HepG2 (cell line): ENCODE measurements around the gene PPP4R3A. TPM values are rescaled to one million over a fixed set of nuclear protein-coding genes. Genes with fewer than 3 reads are reported as not detected.

Source experiments
- ATAC-seq: fragments of 200-7000 bp; cut with Tn5 transposase; 3 replicates; pipeline ENCODE4 v1.9.1; 2020; ENCODE audit warnings: mild to moderate bottlenecking, moderate library complexity
- BruUV-seq: library from RNA; stranded (reverse); fragments of 400-500 nt; replicated peaks from 2 replicates; lab custom pipeline; 2021; lab: Mats Ljungman, UMichigan
- CTCF ChIA-PET: fragments of 300-600 bp; formaldehyde crosslinking; extraction: SDS; loops from one replicate; lab custom pipeline; 2021; ENCODE audit warnings: low total read pairs, inconsistent platforms, low intra/inter-chr PET ratio; lab: Yijun Ruan, JAX
- POLR2A ChIA-PET: fragments of 350-600 bp; sonication (Branson Sonifier 250); formaldehyde crosslinking; loops from one replicate; lab custom pipeline; 2020; ENCODE audit warnings: antibody characterized with exemption, inconsistent platforms; lab: Yijun Ruan, JAX
- DNase-seq: peaks from one replicate; pipeline ENCODE4 v3.0.0-alpha.2; 2015; ENCODE audit warnings: low spot score
- FAIRE-seq: peaks from 3 replicates; lab custom pipeline; 2011; peaks lifted over from hg19 to GRCh38; lab: Jason Lieb, UNC
- H2AFZ ChIP-seq: one replicate; pipeline ENCODE4 v1.6.1; 2011; ENCODE audit warnings: low read length, inconsistent platforms
- H3K27ac ChIP-seq: fragments of 300-600 bp; 3 replicates; pipeline ENCODE4 v1.8.0; 2011; ENCODE audit warnings: mixed run types, mild to moderate bottlenecking, mixed read lengths, low read length, inconsistent platforms; ENCODE audit not compliant: insufficient read depth; ENCODE audit errors: extremely low read length
- H3K27me3 ChIP-seq, 2 experiments: fragments of 200-600 bp in 1 of 2; 2 replicates in 1 of 2; 3 replicates in 1 of 2; pipeline versions ENCODE4 v1.6.0 to v1.8.0; 2011; ENCODE audit warnings: low read length in 2 of 2, mild to moderate bottlenecking in 2 of 2, moderate library complexity in 2 of 2, inconsistent platforms in 1 of 2; ENCODE audit not compliant: insufficient read depth in 2 of 2, control insufficient read depth in 1 of 2
- H3K36me3 ChIP-seq, 2 experiments: fragments of 200-600 bp in 1 of 2; replicated peaks in 1 of 2; 2 replicates in 1 of 2; 3 replicates in 1 of 2; pipeline versions ENCODE4 v1.5.1 to v1.8.0; 2011; ENCODE audit warnings: low read length in 2 of 2, inconsistent platforms in 1 of 2; ENCODE audit not compliant: insufficient read depth in 2 of 2, control insufficient read depth in 1 of 2
- H3K4me1 ChIP-seq: 2 replicates; pipeline ENCODE4 v1.5.1; 2012; ENCODE audit warnings: low read length, inconsistent platforms; ENCODE audit not compliant: insufficient read depth
- H3K4me2 ChIP-seq: 2 replicates; pipeline ENCODE4 v1.6.0; 2011; ENCODE audit warnings: low read depth, low read length, inconsistent platforms
- H3K4me3 ChIP-seq, 3 experiments: fragments of 200-600 bp in 1 of 3; sonication (generic), shearing (Covaris generic) in 1 of 3; replicated peaks in 1 of 3; 2 replicates each; pipeline ENCODE4 v1.5.1; 2011 to 2016; ENCODE audit warnings: low read length in 3 of 3, inconsistent platforms in 2 of 3, low read depth in 2 of 3, mild to moderate bottlenecking in 2 of 3, control low read depth in 1 of 3, mixed read lengths in 1 of 3; ENCODE audit not compliant: insufficient read depth in 1 of 3
- H3K79me2 ChIP-seq: one replicate; pipeline ENCODE4 v1.6.1; 2011; ENCODE audit warnings: low read length, inconsistent platforms; ENCODE audit not compliant: insufficient read depth
- H3K9ac ChIP-seq: 2 replicates; pipeline ENCODE4 v1.6.0; 2011; ENCODE audit warnings: mild to moderate bottlenecking, low read depth, low read length, inconsistent platforms; ENCODE audit not compliant: insufficient read depth
- H3K9me3 ChIP-seq: 2 replicates; pipeline ENCODE4 v1.5.1; 2012; ENCODE audit warnings: mild to moderate bottlenecking, low read length
- H4K20me1 ChIP-seq: 2 replicates; pipeline ENCODE4 v1.6.0; 2011; ENCODE audit warnings: inconsistent platforms, mild to moderate bottlenecking, low read length, moderate library complexity; ENCODE audit not compliant: insufficient read depth
- ATF6 ChIP-seq: sonication (generic); formaldehyde crosslinking; conservative IDR thresholded peaks from 2 replicates; pipeline ENCODE4 v1.4.0; 2020; ENCODE audit warnings: missing genetic modification reagents
- DBP ChIP-seq: sonication (generic); formaldehyde crosslinking; IDR thresholded peaks from 2 replicates; pipeline ENCODE4 v1.4.0; 2020; ENCODE audit warnings: missing genetic modification reagents; ENCODE audit errors: not compliant biosample characterization
- HNRNPH1 ChIP-seq: fragments of 200-400 bp; formaldehyde crosslinking; optimal IDR thresholded peaks from 2 replicates; pipeline ENCODE3; 2017; ENCODE audit warnings: mild to moderate bottlenecking, low read depth, low read length
- KDM1A ChIP-seq: IDR thresholded peaks from 2 replicates; pipeline ENCODE4 v1.6.1; 2016; ENCODE audit warnings: missing compliant biosample characterization
- RFXANK ChIP-seq: IDR thresholded peaks from 2 replicates; pipeline ENCODE4 v1.6.1; 2016
- SIX1 ChIP-seq: sonication (generic); formaldehyde crosslinking; IDR thresholded peaks from 2 replicates; pipeline ENCODE4 v1.4.0; 2020; ENCODE audit warnings: missing genetic modification reagents, borderline replicate concordance
- SMAD3 ChIP-seq: sonication (generic); formaldehyde crosslinking; IDR thresholded peaks from 2 replicates; pipeline ENCODE4 v1.4.0; 2020; ENCODE audit warnings: missing genetic modification reagents
- SSRP1 ChIP-seq: IDR thresholded peaks from 2 replicates; pipeline ENCODE4 v1.6.1; 2016; ENCODE audit warnings: control low read depth
- ZBTB25 ChIP-seq: IDR thresholded peaks from 2 replicates; pipeline ENCODE4 v1.6.1; 2018; ENCODE audit warnings: missing genetic modification reagents
- ZBTB42 ChIP-seq: sonication (generic); formaldehyde crosslinking; IDR thresholded peaks from 2 replicates; pipeline ENCODE4 v1.5.0; 2020; ENCODE audit warnings: mild to moderate bottlenecking, missing genetic modification reagents
- ZC3H13 ChIP-seq: sonication (generic); formaldehyde crosslinking; IDR thresholded peaks from 2 replicates; pipeline ENCODE4 v1.8.1; 2023; ENCODE audit warnings: mild to moderate bottlenecking, missing genetic modification reagents, moderate library complexity
- ZNF253 ChIP-seq: sonication (generic); formaldehyde crosslinking; IDR thresholded peaks from 2 replicates; pipeline ENCODE4 v1.8.0; 2022; ENCODE audit warnings: mild to moderate bottlenecking, missing genetic modification reagents, borderline replicate concordance
- ZNF569 ChIP-seq: sonication (generic); formaldehyde crosslinking; IDR thresholded peaks from 2 replicates; pipeline ENCODE4 v1.5.0; 2020; ENCODE audit warnings: mild to moderate bottlenecking, missing genetic modification reagents, moderate library complexity, borderline replicate concordance
- ZNF788 ChIP-seq: sonication (generic); formaldehyde crosslinking; IDR thresholded peaks from 2 replicates; pipeline ENCODE4 v1.5.0; 2020; ENCODE audit warnings: mild to moderate bottlenecking, missing genetic modification reagents, borderline replicate concordance
- WGBS: methylation state at CpG from one replicate; pipeline ENCODE4 v1.1.6; 2017; ENCODE audit warnings: low lambda C conversion rate; 5-methylcytosine and 5-hydroxymethylcytosine counted together
- in situ Hi-C: cut with HindIII; loops from 2 replicates; pipeline ENCODE4 v1.10.0; 2017; ENCODE audit warnings: low pct_unique_long_range_greater_than_20kb; ENCODE audit not compliant: extremely low pct_ligation_motif_present
- intact Hi-C: fragments of 100-400 bp; cut with micrococcal nuclease; formaldehyde crosslinking; loops from one replicate; pipeline ENCODE4 v1.10.0; 2022; ENCODE audit not compliant: unreplicated experiment
- polyA plus RNA-seq, 8 experiments: library from polyadenylated mRNA; depleted of rRNA in 3 of 8; stranded (reverse) in 7 of 8; unstranded in 1 of 8; fragments of >200 nt; fragmentation: Illumina TruSeq in 4 of 8; extraction: Trizol in 4 of 8; gene quantifications; 2 replicates each; pipeline versions ENCODE4 v1.2.1 to v1.2.3, GENCODE V29; 2011 to 2016; ENCODE audit warnings: low read depth in 4 of 8, missing spikeins in 1 of 8, mixed read lengths in 1 of 8; ENCODE audit not compliant: insufficient read depth in 1 of 8
- total RNA-seq, 5 experiments: library from RNA; depleted of rRNA; stranded (reverse); fragments of >200 nt; fragmentation: Illumina TruSeq; extraction: Trizol; gene quantifications; 2 replicates each; pipeline ENCODE4 v1.2.3, GENCODE V29; 2016; ENCODE audit warnings: low read depth in 1 of 5

The PPP4R3A gene
- total and polyA plus RNA-seq, 2 of the 13 experiments (the other 11 are each of a cell fraction or from before 2014, with no cell fraction given), result 22.5 to 57.4 TPM

- intact Hi-C loops (no loop called here), in situ Hi-C loops (no loop called here)
- Histone ChIP-seq H4K20me1 (no peaks in the 10 kb centered on the region), H3K4me2 (no peak overlapping the region), H3K36me3 (peaks cover 9 to 75% of the 10 kb centered on the region in 2 experiments), H3K27ac (no peak overlapping the region), H3K9me3 (no peaks in the 10 kb centered on the region), H3K4me1 (no peaks in the 10 kb centered on the region), H3K27me3 (no peaks in the 10 kb centered on the region), H3K4me3 (no peak overlapping the region), H2AFZ (no peak overlapping the region), H3K79me2 (no peaks in the 10 kb centered on the region), H3K9ac (no peak overlapping the region)
- BruUV-seq, result no TSS peak
- ChIA-PET POLR2A (no interaction called here), CTCF (no interaction called here)
- ATAC-seq, result no peak
- no peak for DNase-seq
- WGBS, result 92% methylated on average over 2 of the region's 2 CpGs
- TF ChIP-seq KDM1A (CRISPR knock-in tag), result no peak
- no peak for TF ChIP-seq ATF6 (CRISPR knock-in tag)
- no peak for TF ChIP-seq ZNF788 (CRISPR knock-in tag)
- TF ChIP-seq SSRP1 (CRISPR knock-in tag), result no peak
- TF ChIP-seq DBP, result no peak
- no peak for TF ChIP-seq SMAD3 (CRISPR knock-in tag)
- no peak for TF ChIP-seq ZBTB42 (CRISPR knock-in tag)
- TF ChIP-seq RFXANK (CRISPR knock-in tag), result no peak
- TF ChIP-seq ZNF569, result no peak
- TF ChIP-seq ZC3H13 (CRISPR knock-in tag), result no peak
- no peak for TF ChIP-seq SIX1 (CRISPR knock-in tag)
- TF ChIP-seq ZBTB25 (CRISPR knock-in tag), result no peak
- no peak for TF ChIP-seq ZNF253 (CRISPR knock-in tag)
- no peak for TF ChIP-seq HNRNPH1
- no peak for FAIRE-seq
Measured at GRCh38 chr14:91470216-91470615, 39.9 kb downstream of the PPP4R3A start.
